GM12872 (cell line): ENCODE results near the gene CDK10.

Source experiments
- CTCF ChIP-seq: IDR thresholded peaks from 3 replicates; pipeline ENCODE4 v1.5.1; 2011; ENCODE audit warnings: low read depth, mild to moderate bottlenecking, low read length, moderate library complexity; ENCODE audit not compliant: insufficient read depth

The CDK10 gene

GRCh38 chr16:89742948-89743347, 56.5 kb downstream of the CDK10 start:
- TF ChIP-seq CTCF, result no peak

- TF ChIP-seq CTCF, result no peak
Measured at GRCh38 chr16:89744813-89745212, 58.3 kb downstream of the CDK10 start.
